Astrocyte (in vitro differentiated cells and primary cell): ENCODE measurements around the gene TINCR. TPM values are rescaled to one million over a fixed set of nuclear protein-coding genes. Genes with fewer than 3 reads are reported as not detected.
A peak's percentile ranks its signal among the peaks of the same experiment; 100 is the strongest.

Source experiments
- DNase-seq: peaks from one replicate; pipeline ENCODE4 v3.0.0-alpha.2; 2010; ENCODE audit warnings: low read depth
- FAIRE-seq: peaks from 2 replicates; lab custom pipeline; 2011; peaks lifted over from hg19 to GRCh38; lab: Jason Lieb, UNC
- H2AFZ ChIP-seq: 2 replicates; pipeline ENCODE4 v1.6.0; 2012; ENCODE audit warnings: low read depth, low read length, inconsistent platforms
- H3K27ac ChIP-seq: 2 replicates; pipeline ENCODE4 v1.5.1; 2011; ENCODE audit warnings: low read depth, low read length, inconsistent platforms
- H3K27me3 ChIP-seq: 2 replicates; pipeline ENCODE4 v1.6.0; 2011; ENCODE audit warnings: low read length, inconsistent platforms; ENCODE audit not compliant: insufficient read depth
- H3K36me3 ChIP-seq: 2 replicates; pipeline ENCODE4 v1.5.1; 2011; ENCODE audit warnings: low read length, inconsistent platforms; ENCODE audit not compliant: insufficient read depth
- H3K4me1 ChIP-seq: 2 replicates; pipeline ENCODE4 v1.5.1; 2011; ENCODE audit warnings: low read length, inconsistent platforms; ENCODE audit not compliant: insufficient read depth
- H3K4me2 ChIP-seq: 2 replicates; pipeline ENCODE4 v1.6.0; 2012; ENCODE audit warnings: low read length, inconsistent platforms
- H3K4me3 ChIP-seq: 2 replicates; pipeline ENCODE4 v1.5.1; 2011; ENCODE audit warnings: low read depth, mild to moderate bottlenecking, low read length, inconsistent platforms; ENCODE audit not compliant: insufficient read depth
- H3K79me2 ChIP-seq: 2 replicates; pipeline ENCODE4 v1.6.0; 2012; ENCODE audit warnings: mild to moderate bottlenecking, low read length, inconsistent platforms; ENCODE audit not compliant: insufficient read depth
- H3K9ac ChIP-seq: 2 replicates; pipeline ENCODE4 v1.6.0; 2012; ENCODE audit warnings: mild to moderate bottlenecking, low read length, inconsistent platforms
- H3K9me3 ChIP-seq: 2 replicates; pipeline ENCODE4 v1.5.1; 2012; ENCODE audit warnings: low read depth, mild to moderate bottlenecking, low read length, inconsistent platforms; ENCODE audit not compliant: insufficient read depth
- H4K20me1 ChIP-seq: 2 replicates; pipeline ENCODE4 v1.6.0; 2012; ENCODE audit warnings: low read length, inconsistent platforms; ENCODE audit not compliant: insufficient read depth
- H3K27ac Mint-ChIP-seq: one replicate; pipeline ENCODE4 v1.8.0; 2021; ENCODE audit warnings: mild to moderate bottlenecking, mixed read lengths; ENCODE audit not compliant: unreplicated experiment
- H3K27me3 Mint-ChIP-seq: one replicate; pipeline ENCODE4 v1.8.0; 2021; ENCODE audit warnings: low read depth, mixed read lengths; ENCODE audit not compliant: unreplicated experiment
- H3K36me3 Mint-ChIP-seq: one replicate; pipeline ENCODE4 v1.8.0; 2021; ENCODE audit warnings: low read depth, mixed read lengths; ENCODE audit not compliant: unreplicated experiment
- H3K4me1 Mint-ChIP-seq: one replicate; pipeline ENCODE4 v1.8.0; 2021; ENCODE audit warnings: low read depth, mixed read lengths; ENCODE audit not compliant: unreplicated experiment
- H3K4me3 Mint-ChIP-seq: one replicate; pipeline ENCODE4 v1.8.0; 2021; ENCODE audit warnings: mild to moderate bottlenecking, moderate library complexity, mixed read lengths; ENCODE audit not compliant: unreplicated experiment
- H3K9me3 Mint-ChIP-seq: one replicate; pipeline ENCODE4 v1.8.0; 2021; ENCODE audit warnings: mild to moderate bottlenecking, mixed read lengths; ENCODE audit not compliant: unreplicated experiment
- CTCF ChIP-seq: IDR thresholded peaks from 2 replicates; pipeline ENCODE4 v1.5.1; 2011; ENCODE audit warnings: low read depth, mild to moderate bottlenecking, inconsistent platforms, low read length, moderate library complexity; ENCODE audit not compliant: insufficient read depth
- EZH2 ChIP-seq: IDR thresholded peaks from 2 replicates; pipeline ENCODE4 v1.6.1; 2012; ENCODE audit warnings: mild to moderate bottlenecking, low read length, inconsistent platforms; ENCODE audit not compliant: insufficient read depth
- total RNA-seq: library from RNA; stranded (reverse); gene quantifications from 2 replicates; pipeline ENCODE4 v1.2.1, GENCODE V29; 2021

TINCR gene
- total RNA-seq, 1 donor from 2014 or later = 1.4 TPM

GRCh38 chr19:5603626-5604025 is 35.9 kb upstream of the TINCR start:
- Histone ChIP-seq H3K9me3 (no peaks in the 10 kb centered on the region), H3K4me1 (no peaks in the 10 kb centered on the region), H3K4me3 (no peak overlapping the region), H3K9ac (no peak overlapping the region), H3K27ac (no peak overlapping the region), H4K20me1 (peaks cover 81% of the 10 kb centered on the region), H2AFZ (no peak overlapping the region), H3K4me2 (no peak overlapping the region), H3K79me2 (peaks cover 52% of the 10 kb centered on the region), H3K36me3 (peaks cover 68% of the 10 kb centered on the region), H3K27me3 (no peaks in the 10 kb centered on the region)
- no peak for TF ChIP-seq CTCF
- no peak for TF ChIP-seq EZH2
- FAIRE-seq (peak; percentile 37), DNase-seq (no peak)
- H3K4me1 Mint-ChIP-seq = peaks cover 3% of the 10 kb centered on the region
- peaks cover 18% of the 10 kb centered on the region for H3K36me3 Mint-ChIP-seq
- no peaks in the 10 kb centered on the region for H3K9me3 Mint-ChIP-seq
- no peak overlapping the region for H3K4me3 Mint-ChIP-seq
- no peaks in the 10 kb centered on the region for H3K27me3 Mint-ChIP-seq
- no peak overlapping the region for H3K27ac Mint-ChIP-seq

- Histone ChIP-seq H3K9me3 (no peaks in the 10 kb centered on the region), H3K27me3 (no peaks in the 10 kb centered on the region), H3K27ac (no peak overlapping the region), H2AFZ (no peak overlapping the region), H4K20me1 (peaks cover 75% of the 10 kb centered on the region), H3K4me1 (no peaks in the 10 kb centered on the region), H3K79me2 (peaks cover 29% of the 10 kb centered on the region), H3K4me2 (no peak overlapping the region), H3K4me3 (no peak overlapping the region), H3K36me3 (peaks cover 69% of the 10 kb centered on the region), H3K9ac (no peak overlapping the region)
- FAIRE-seq (no peak), DNase-seq (no peak)
- Mint-ChIP-seq H3K4me3 (no peak overlapping the region), H3K4me1 (peaks cover 2% of the 10 kb centered on the region), H3K27ac (no peak overlapping the region), H3K36me3 (peaks cover 12% of the 10 kb centered on the region), H3K9me3 (no peaks in the 10 kb centered on the region), H3K27me3 (no peaks in the 10 kb centered on the region)
- no peak for TF ChIP-seq CTCF
- TF ChIP-seq EZH2 = no peak
Measured at GRCh38 chr19:5600797-5601196, 33.0 kb upstream of the TINCR start.

- H3K4me2 ChIP-seq = no peak overlapping the region
- no peaks in the 10 kb centered on the region for H3K27me3 Mint-ChIP-seq
- H3K9me3 ChIP-seq = no peaks in the 10 kb centered on the region
- peaks cover 71% of the 10 kb centered on the region for H4K20me1 ChIP-seq
- H3K27ac Mint-ChIP-seq = no peak overlapping the region
- TF ChIP-seq EZH2 = no peak
- no peak for TF ChIP-seq CTCF
- FAIRE-seq = no peak
- H3K9me3 Mint-ChIP-seq = no peaks in the 10 kb centered on the region
- no peaks in the 10 kb centered on the region for H3K27me3 ChIP-seq
- no peak for DNase-seq
- no peak overlapping the region for H3K4me3 ChIP-seq
- H2AFZ ChIP-seq = no peak overlapping the region
- peaks cover 65% of the 10 kb centered on the region for H3K36me3 ChIP-seq
- peaks cover 6% of the 10 kb centered on the region for H3K79me2 ChIP-seq
- H3K36me3 Mint-ChIP-seq = peaks cover 25% of the 10 kb centered on the region
- H3K9ac ChIP-seq = no peak overlapping the region
- no peaks in the 10 kb centered on the region for H3K4me1 ChIP-seq
- H3K27ac ChIP-seq = no peak overlapping the region
- no peaks in the 10 kb centered on the region for H3K4me1 Mint-ChIP-seq
- no peak overlapping the region for H3K4me3 Mint-ChIP-seq
Measured at GRCh38 chr19:5595745-5596144, 28.0 kb upstream of the TINCR start.
